OCI-LY1 (cell line): ENCODE data around the gene MBOAT2.
"Not testable (repeated sequence)": the region's sequence is repeated elsewhere in the genome, so short reads cannot be mapped to it uniquely, and the experiment has no call there.

Experiments
- H2AFZ ChIP-seq: fragments of 200-600 bp; sonication (generic), shearing (Covaris generic); 2 replicates; pipeline ENCODE4 v1.6.0; 2014; ENCODE audit warnings: antibody characterized with exemption, mild to moderate bottlenecking, low read length
- H3F3A ChIP-seq: fragments of 200-600 bp; sonication (generic), shearing (Covaris generic); 2 replicates; pipeline ENCODE4 v1.6.0; 2014; ENCODE audit warnings: mild to moderate bottlenecking, antibody characterized with exemption, low read length, moderate library complexity; ENCODE audit not compliant: insufficient read depth
- H3K27ac ChIP-seq: fragments of 200-600 bp; sonication (generic); 2 replicates; pipeline ENCODE4 v1.5.1; 2014; ENCODE audit warnings: low read length, mixed run types, mild to moderate bottlenecking, low read depth; ENCODE audit not compliant: poor library complexity, severe bottlenecking
- H3K27me3 ChIP-seq: fragments of 200-600 bp; sonication (generic); 2 replicates; pipeline ENCODE4 v1.6.0; 2014; ENCODE audit warnings: antibody characterized with exemption, mild to moderate bottlenecking, low read length, moderate library complexity; ENCODE audit not compliant: insufficient read depth
- H3K36me3 ChIP-seq: fragments of 200-600 bp; sonication (generic); 2 replicates; pipeline ENCODE4 v1.6.1; 2014; ENCODE audit warnings: mild to moderate bottlenecking, antibody characterized with exemption, low read length, moderate library complexity, mixed read lengths; ENCODE audit not compliant: insufficient read depth
- H3K4me1 ChIP-seq: fragments of 200-600 bp; sonication (generic); 2 replicates; pipeline ENCODE4 v1.5.1; 2014; ENCODE audit warnings: mild to moderate bottlenecking, low read length, moderate library complexity; ENCODE audit not compliant: insufficient read depth, severe bottlenecking
- H3K4me2 ChIP-seq: fragments of 200-600 bp; sonication (generic), shearing (Covaris generic); 2 replicates; pipeline ENCODE4 v1.6.1; 2014; ENCODE audit warnings: low read length
- H3K4me3 ChIP-seq: fragments of 200-600 bp; sonication (generic); 2 replicates; pipeline ENCODE4 v1.5.1; 2014; ENCODE audit warnings: low read length, low read depth, mild to moderate bottlenecking, mixed read lengths; ENCODE audit not compliant: poor library complexity, severe bottlenecking
- H3K79me2 ChIP-seq: fragments of 200-600 bp; shearing (Covaris generic); 2 replicates; pipeline ENCODE4 v1.6.1; 2016; ENCODE audit warnings: mixed run types, low read length, mixed read lengths; ENCODE audit not compliant: insufficient read depth
- H3K9ac ChIP-seq: fragments of 200-600 bp; sonication (generic), shearing (Covaris generic); 2 replicates; pipeline ENCODE4 v1.6.1; 2014; ENCODE audit warnings: mild to moderate bottlenecking, low read length, mixed read lengths
- H3K9me2 ChIP-seq: fragments of 200-600 bp; sonication (generic), shearing (Covaris generic); 2 replicates; pipeline ENCODE4 v1.6.1; 2014; ENCODE audit warnings: low read depth, mild to moderate bottlenecking, low read length, mixed read lengths
- H3K9me3 ChIP-seq: fragments of 200-600 bp; shearing (Covaris generic); 2 replicates; pipeline ENCODE4 v1.6.1; 2014; ENCODE audit warnings: low read length, mixed read lengths
- H4K20me1 ChIP-seq: fragments of 200-600 bp; sonication (generic), shearing (Covaris generic); 2 replicates; pipeline ENCODE4 v1.6.0; 2016; ENCODE audit warnings: mild to moderate bottlenecking, low read length; ENCODE audit not compliant: insufficient read depth
- CTCF ChIP-seq: fragments of 200-600 bp; sonication (generic), shearing (Covaris generic); IDR thresholded peaks from 2 replicates; pipeline ENCODE4 v1.5.1; 2017; ENCODE audit warnings: mild to moderate bottlenecking, antibody characterized with exemption, low read length, moderate library complexity, mixed read lengths
- EZH2 ChIP-seq: fragments of 200-600 bp; sonication (generic), shearing (Covaris generic); IDR thresholded peaks from 2 replicates; pipeline ENCODE4 v1.8.0; 2017; ENCODE audit warnings: borderline replicate concordance, mixed run types, mild to moderate bottlenecking, antibody characterized with exemption, low read length, moderate library complexity, mixed read lengths

MBOAT2 gene

GRCh38 chr2:8897206-8897605 lies 106.3 kb downstream of the MBOAT2 start:
- not testable (repeated sequence) for H3K9me3 ChIP-seq, H3K36me3 ChIP-seq, H3K4me2 ChIP-seq, H3K4me3 ChIP-seq, H3K27me3 ChIP-seq, H3K27ac ChIP-seq, H3K4me1 ChIP-seq, H3K9ac ChIP-seq, H2AFZ ChIP-seq, H3F3A ChIP-seq, H4K20me1 ChIP-seq, H3K9me2 ChIP-seq, H3K79me2 ChIP-seq

GRCh38 chr2:8896671-8897070 lies 106.8 kb downstream of the MBOAT2 start:
- not testable (repeated sequence) for H3F3A ChIP-seq, H3K9me2 ChIP-seq, H3K4me3 ChIP-seq, H2AFZ ChIP-seq, H3K4me2 ChIP-seq, H3K79me2 ChIP-seq, H3K36me3 ChIP-seq, H3K27me3 ChIP-seq, H3K4me1 ChIP-seq, H4K20me1 ChIP-seq, H3K9me3 ChIP-seq, H3K27ac ChIP-seq, H3K9ac ChIP-seq

GRCh38 chr2:8895087-8895912 lies 108.2 kb downstream of the MBOAT2 start:
- not testable (repeated sequence) for H3K9me3 ChIP-seq, H3K36me3 ChIP-seq, H3F3A ChIP-seq, H3K79me2 ChIP-seq, H3K4me1 ChIP-seq, H3K4me3 ChIP-seq, H4K20me1 ChIP-seq, H3K9me2 ChIP-seq, H3K27ac ChIP-seq, H2AFZ ChIP-seq, H3K9ac ChIP-seq, H3K4me2 ChIP-seq, H3K27me3 ChIP-seq

- H3K27me3 ChIP-seq: no peaks in the 10 kb centered on the region
- no peaks in the 10 kb centered on the region for H3K79me2 ChIP-seq
- no peak overlapping the region for H3K9ac ChIP-seq
- no peak overlapping the region for H3K4me2 ChIP-seq
- no peak for TF ChIP-seq CTCF
- TF ChIP-seq EZH2: no peak
- no peak overlapping the region for H3K4me3 ChIP-seq
- no peaks in the 10 kb centered on the region for H3K9me3 ChIP-seq
- H3K27ac ChIP-seq: no peak overlapping the region
- no peak overlapping the region for H2AFZ ChIP-seq
- no peaks in the 10 kb centered on the region for H3K36me3 ChIP-seq
- no peaks in the 10 kb centered on the region for H3K4me1 ChIP-seq
- H3K9me2 ChIP-seq: no peaks in the 10 kb centered on the region
- H3F3A ChIP-seq: no peaks in the 10 kb centered on the region
- no peaks in the 10 kb centered on the region for H4K20me1 ChIP-seq
These were observed 109.3 kb downstream of the MBOAT2 start for GRCh38 chr2:8893978-8894820.
